Measurements from ENCODE around the gene SORCS2. TPM values are rescaled to one million over a fixed set of nuclear protein-coding genes. Genes with fewer than 3 reads are reported as not detected.

Gene SORCS2
- polyA plus RNA-seq, 1 donor (not counting 4 experiments of a cell fraction or from before 2014, with no cell fraction given): 0.09 TPM

DNA sequence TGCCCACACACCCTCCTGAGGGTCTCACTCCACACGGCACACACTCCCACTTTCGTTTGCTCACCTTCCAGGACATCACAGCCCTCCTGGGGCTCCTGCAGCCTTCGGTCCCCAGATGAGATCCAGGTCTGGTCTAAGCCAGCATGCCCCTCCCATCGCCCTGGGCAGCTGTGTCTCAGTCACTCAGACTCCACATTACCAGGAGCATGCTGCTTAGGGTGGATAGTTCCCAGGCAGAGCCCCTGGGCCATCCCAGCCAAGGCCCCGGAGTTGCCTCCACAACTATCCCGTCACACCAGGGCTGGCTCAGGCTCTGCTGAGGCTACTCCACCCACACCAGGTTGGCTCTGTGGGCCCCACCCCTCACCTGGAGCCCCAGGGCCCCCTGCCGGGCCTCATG, 292.8 kb downstream of the SORCS2 start:
- Histone ChIP-seq H3K9ac (ENCODE audit: control insufficient read depth, extremely low read depth, insufficient read depth, low read length) (no peak overlapping the region), H3K9me1 (ENCODE audit: control insufficient read depth, extremely low read depth, insufficient read depth, low read length) (no peaks in the 10 kb centered on the region), H4K20me1 (ENCODE audit: control insufficient read depth, extremely low read depth, insufficient read depth, low read length) (no peaks in the 10 kb centered on the region), H3K4me2 (ENCODE audit: control insufficient read depth, extremely low read depth, insufficient read depth, low read depth, low read length) (no peak overlapping the region), H3K4me1 (ENCODE audit: control insufficient read depth, extremely low read depth, insufficient read depth, low read length) (no peaks in the 10 kb centered on the region), H3K27ac (ENCODE audit: control insufficient read depth, insufficient read depth, low read length) (no peak overlapping the region), H3K36me3 (ENCODE audit: control insufficient read depth in 2 of 2, extremely low read depth in 1 of 2, insufficient read depth in 2 of 2, low read length in 2 of 2) (no peaks in the 10 kb centered on the region), H3K9me3 (ENCODE audit: control insufficient read depth, low read depth, low read length) (no peaks in the 10 kb centered on the region), H2AFZ (ENCODE audit: control insufficient read depth, low read length) (no peak overlapping the region), H3K4me3 (ENCODE audit: control insufficient read depth in 2 of 3, extremely low read depth in 1 of 3, insufficient read depth in 2 of 3, low read depth in 1 of 3, low read length in 3 of 3) (no peak overlapping the region), H3K27me3 (ENCODE audit: control insufficient read depth, extremely low read depth, insufficient read depth, low read length) (no peaks in the 10 kb centered on the region), H3K79me2 (ENCODE audit: control insufficient read depth, insufficient read depth, low read length) (no peaks in the 10 kb centered on the region)
- dilution Hi-C loops (cut with MboI; ENCODE audit: extremely low pct_ligation_motif_present, low sequenced_read_pairs): no loop called here
- no peak for DNase-seq (ENCODE audit: low read depth, low spot score)
- FAIRE-seq: no peak
- TF ChIP-seq, protein P1, sequence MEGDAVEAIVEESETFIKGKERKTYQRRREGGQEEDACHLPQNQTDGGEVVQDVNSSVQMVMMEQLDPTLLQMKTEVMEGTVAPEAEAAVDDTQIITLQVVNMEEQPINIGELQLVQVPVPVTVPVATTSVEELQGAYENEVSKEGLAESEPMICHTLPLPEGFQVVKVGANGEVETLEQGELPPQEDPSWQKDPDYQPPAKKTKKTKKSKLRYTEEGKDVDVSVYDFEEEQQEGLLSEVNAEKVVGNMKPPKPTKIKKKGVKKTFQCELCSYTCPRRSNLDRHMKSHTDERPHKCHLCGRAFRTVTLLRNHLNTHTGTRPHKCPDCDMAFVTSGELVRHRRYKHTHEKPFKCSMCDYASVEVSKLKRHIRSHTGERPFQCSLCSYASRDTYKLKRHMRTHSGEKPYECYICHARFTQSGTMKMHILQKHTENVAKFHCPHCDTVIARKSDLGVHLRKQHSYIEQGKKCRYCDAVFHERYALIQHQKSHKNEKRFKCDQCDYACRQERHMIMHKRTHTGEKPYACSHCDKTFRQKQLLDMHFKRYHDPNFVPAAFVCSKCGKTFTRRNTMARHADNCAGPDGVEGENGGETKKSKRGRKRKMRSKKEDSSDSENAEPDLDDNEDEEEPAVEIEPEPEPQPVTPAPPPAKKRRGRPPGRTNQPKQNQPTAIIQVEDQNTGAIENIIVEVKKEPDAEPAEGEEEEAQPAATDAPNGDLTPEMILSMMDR (optimal IDR thresholded peaks at IDR 0.05 in 1 of 3, IDR thresholded peaks at IDR 0.05 in 1 of 3, conservative IDR thresholded peaks at IDR 0.05 in 1 of 3; ENCODE audit: extremely low read depth in 1 of 3, insufficient read depth in 2 of 3, low read length in 3 of 3): no peak
- TF ChIP-seq EZH2 (IDR thresholded peaks at IDR 0.05; ENCODE audit: low read length): no peak

DNA sequence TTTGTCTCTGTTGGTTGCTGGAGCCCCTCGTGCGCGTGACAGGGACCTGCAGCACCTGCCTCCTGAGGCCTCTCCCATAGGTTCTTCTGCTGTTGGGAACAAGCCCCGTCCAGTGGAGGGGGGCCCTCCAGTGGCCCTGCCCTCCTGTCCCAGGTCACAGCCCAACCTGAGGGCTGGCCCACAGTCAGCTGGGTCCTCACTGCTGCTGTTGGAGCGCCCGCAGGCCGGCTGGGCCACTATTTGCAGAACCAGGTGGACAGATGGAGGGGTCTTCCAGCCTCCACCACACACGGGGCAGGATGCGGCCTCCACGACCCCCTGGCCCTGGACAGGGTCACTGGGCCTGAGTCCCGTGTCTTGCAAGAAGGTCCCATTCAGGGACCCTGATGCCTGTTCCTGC, 293.8 kb downstream of the SORCS2 start:
- no peaks in the 10 kb centered on the region for H4K20me1 ChIP-seq (ENCODE audit: control insufficient read depth, extremely low read depth, insufficient read depth, low read length)
- TF ChIP-seq, protein P1 (optimal IDR thresholded peaks at IDR 0.05 in 1 of 3, IDR thresholded peaks at IDR 0.05 in 1 of 3, conservative IDR thresholded peaks at IDR 0.05 in 1 of 3; ENCODE audit: extremely low read depth in 1 of 3, insufficient read depth in 2 of 3, low read length in 3 of 3): no peak
- no peak for TF ChIP-seq EZH2 (IDR thresholded peaks at IDR 0.05; ENCODE audit: low read length)
- no peaks in the 10 kb centered on the region for H3K9me3 ChIP-seq (ENCODE audit: control insufficient read depth, low read depth, low read length)
- H3K9me1 ChIP-seq (ENCODE audit: control insufficient read depth, extremely low read depth, insufficient read depth, low read length): no peaks in the 10 kb centered on the region
- H3K27ac ChIP-seq (ENCODE audit: control insufficient read depth, insufficient read depth, low read length): no peak overlapping the region
- DNase-seq (ENCODE audit: low read depth, low spot score) (no peak), FAIRE-seq (no peak)
- no peaks in the 10 kb centered on the region for H3K79me2 ChIP-seq (ENCODE audit: control insufficient read depth, insufficient read depth, low read length)
- H3K36me3 ChIP-seq (ENCODE audit: control insufficient read depth in 2 of 2, extremely low read depth in 1 of 2, insufficient read depth in 2 of 2, low read length in 2 of 2): no peaks in the 10 kb centered on the region
- H3K4me2 ChIP-seq (ENCODE audit: control insufficient read depth, extremely low read depth, insufficient read depth, low read depth, low read length): no peak overlapping the region
- H2AFZ ChIP-seq (ENCODE audit: control insufficient read depth, low read length): no peak overlapping the region
- no peak overlapping the region for H3K9ac ChIP-seq (ENCODE audit: control insufficient read depth, extremely low read depth, insufficient read depth, low read length)
- no peaks in the 10 kb centered on the region for H3K4me1 ChIP-seq (ENCODE audit: control insufficient read depth, extremely low read depth, insufficient read depth, low read length)
- dilution Hi-C loops (cut with MboI; ENCODE audit: extremely low pct_ligation_motif_present, low sequenced_read_pairs): no loop called here
- no peak overlapping the region for H3K4me3 ChIP-seq (ENCODE audit: control insufficient read depth in 2 of 3, extremely low read depth in 1 of 3, insufficient read depth in 2 of 3, low read depth in 1 of 3, low read length in 3 of 3)
- H3K27me3 ChIP-seq (ENCODE audit: control insufficient read depth, extremely low read depth, insufficient read depth, low read length): no peaks in the 10 kb centered on the region

Measured in keratinocyte (primary cell).